Fibroblast of villous mesenchyme (primary cell): Measurements from ENCODE around the gene SMPX. TPM values are rescaled to one million over a fixed set of nuclear protein-coding genes. Genes with fewer than 3 reads are reported as not detected.
"Not testable (repeated sequence)": the region's sequence is repeated elsewhere in the genome, so short reads cannot be mapped to it uniquely, and the experiment has no call there.

ENCODE experiments used
- DNase-seq: peaks from one replicate; pipeline ENCODE4 v3.0.0-alpha.2; 2010; ENCODE audit warnings: low read depth
- H3K4me3 ChIP-seq: 2 replicates; pipeline ENCODE4 v1.5.1; 2011; ENCODE audit warnings: low read depth, mild to moderate bottlenecking, low read length
- CTCF ChIP-seq: IDR thresholded peaks from 2 replicates; pipeline ENCODE4 v1.5.1; 2012; ENCODE audit warnings: low read depth, mild to moderate bottlenecking, low read length; ENCODE audit not compliant: insufficient read depth
- total RNA-seq: library from RNA; depleted of rRNA; stranded (reverse); fragments of >200 nt; gene quantifications from 2 replicates; pipeline ENCODE4 v1.2.3, GENCODE V29; 2012

Gene SMPX
- total RNA-seq, 1 donor = not detected

- no peak for TF ChIP-seq CTCF
- peak; percentile 10 for DNase-seq
- no peak overlapping the region for H3K4me3 ChIP-seq
These were observed 40.8 kb upstream of the SMPX start for GRCh38 chrX:21798677-21799219.

- DNase-seq = no peak
- no peak for TF ChIP-seq CTCF
- no peak overlapping the region for H3K4me3 ChIP-seq
These were observed 24.1 kb upstream of the SMPX start for GRCh38 chrX:21781976-21782375.

GRCh38 chrX:21781525-21781924 is 23.6 kb upstream of the SMPX start:
- no peak for DNase-seq
- H3K4me3 ChIP-seq = no peak overlapping the region
- no peak for TF ChIP-seq CTCF

- no peak for TF ChIP-seq CTCF
- no peak for DNase-seq
These were observed 21.2 kb upstream of the SMPX start for GRCh38 chrX:21779095-21779494.

GRCh38 chrX:21778236-21778635 is 20.3 kb upstream of the SMPX start:
- DNase-seq = no peak
- no peak overlapping the region for H3K4me3 ChIP-seq
- no peak for TF ChIP-seq CTCF

More at GRCh38 chrX:21779095-21779494, 21.2 kb upstream of the SMPX start:
- no peak overlapping the region for H3K4me3 ChIP-seq

GRCh38 chrX:21775128-21775527 is 17.2 kb upstream of the SMPX start:
- H3K4me3 ChIP-seq = not testable (repeated sequence)

GRCh38 chrX:21773036-21773435 is 15.1 kb upstream of the SMPX start:
- DNase-seq, H3K4me3 ChIP-seq: not testable (repeated sequence)

More at GRCh38 chrX:21775128-21775527, 17.2 kb upstream of the SMPX start:
- DNase-seq = not testable (repeated sequence)

- TF ChIP-seq CTCF = no peak
- no peak overlapping the region for H3K4me3 ChIP-seq
- no peak for DNase-seq
These were observed 12.9 kb upstream of the SMPX start for GRCh38 chrX:21770631-21771321.
